Measurements from ENCODE around the gene SPNS2. TPM values are rescaled to one million over a fixed set of nuclear protein-coding genes. Genes with fewer than 3 reads are reported as not detected.

The SPNS2 gene
- total RNA-seq, 1 experiment from 2014 or later: 0.33 TPM

GRCh38 chr17:4480929-4481898 lies 17.5 kb upstream of the SPNS2 start:
- H3K4me2 ChIP-seq (ENCODE audit: insufficient read depth, insufficient read length, low read length): no peak overlapping the region
- H4K8ac ChIP-seq (replicated peaks; ENCODE audit: insufficient read length, low read depth, low read length): no peak overlapping the region
- H3K23me2 ChIP-seq (ENCODE audit: insufficient read length, low read depth, low read length, poor library complexity, severe bottlenecking): no peaks in the 10 kb centered on the region
- H3K18ac ChIP-seq (ENCODE audit: insufficient read length, low read depth, low read length): peak overlapping the region; percentile 33
- Mint-ChIP-seq H3K4me3 (no peak overlapping the region), H3K27me3 (ENCODE audit: low read depth) (peaks cover 4% of the 10 kb centered on the region; the same call in 1 of the 2 replicates), H3K27ac (peak overlapping the region in 2 of 3 experiments; percentile 79 to 92; a peak in 5 of 7 replicates), H3K9me3 (no peaks in the 10 kb centered on the region; a peak in 1 of 5 replicates), H3K36me3 (ENCODE audit: insufficient read depth in 1 of 3, low read depth in 3 of 3) (no peaks in the 10 kb centered on the region), H3K4me1 (peaks cover 16 to 26% of the 10 kb centered on the region in 2 experiments)
- H3K14ac ChIP-seq (ENCODE audit: insufficient read depth, low read length): no peak overlapping the region
- H3K9ac ChIP-seq (ENCODE audit: extremely low read depth, insufficient read length, low read length): no peak overlapping the region
- H2AFZ ChIP-seq (ENCODE audit: low read length): no peak overlapping the region
- no peaks in the 10 kb centered on the region for H3K9me3 ChIP-seq (ENCODE audit: control insufficient read depth, low read depth, low read length)
- H2BK12ac ChIP-seq (ENCODE audit: insufficient read length, low read depth, low read length): no peak overlapping the region
- no peak overlapping the region for H2BK20ac ChIP-seq (ENCODE audit: low read depth, low read length, poor library complexity, severe bottlenecking)
- WGBS (ENCODE audit: extremely low coverage, insufficient read length, low lambda C conversion rate): no CpG with 5 or more reads among the region's 14 CpGs
- H4K20me1 ChIP-seq (ENCODE audit: control insufficient read depth, insufficient read depth, insufficient read length): no peaks in the 10 kb centered on the region
- H3K79me1 ChIP-seq (ENCODE audit: insufficient read depth, low read depth, low read length, poor library complexity, severe bottlenecking): no peaks in the 10 kb centered on the region
- no peak overlapping the region for H3K23ac ChIP-seq (ENCODE audit: insufficient read length, low read depth, low read length)
- no peak overlapping the region for H4K5ac ChIP-seq (ENCODE audit: insufficient read length, low read depth, low read length)
- no peak overlapping the region for H3T11ph ChIP-seq (ENCODE audit: low read length)
- no peaks in the 10 kb centered on the region for H3K4me1 ChIP-seq (ENCODE audit: insufficient read depth, low read length)
- H3K27ac ChIP-seq (ENCODE audit: insufficient read length, low read depth, low read length): no peak overlapping the region
- no peak for TF ChIP-seq CTCF (conservative IDR thresholded peaks at IDR 0.05)
- no peaks in the 10 kb centered on the region for H3K79me2 ChIP-seq (ENCODE audit: insufficient read depth, low read length)
- no peak for DNase-seq
- no peak overlapping the region for H2BK5ac ChIP-seq (ENCODE audit: insufficient read length, low read length)
- no peak overlapping the region for H2BK15ac ChIP-seq (ENCODE audit: low read depth, low read length)
- no peak overlapping the region for H3K56ac ChIP-seq (ENCODE audit: insufficient read length, low read depth, low read length)
- H4K91ac ChIP-seq (ENCODE audit: insufficient read length, low read depth, low read length): no peak overlapping the region
- no peak overlapping the region for H2BK120ac ChIP-seq (ENCODE audit: low read depth, low read length, poor library complexity, severe bottlenecking)
- no peak overlapping the region for H2AK5ac ChIP-seq (ENCODE audit: insufficient read length, low read length)
- H3K27me3 ChIP-seq (ENCODE audit: insufficient read depth, low read length): no peaks in the 10 kb centered on the region
- H3K4ac ChIP-seq (ENCODE audit: low read depth, low read length): no peak overlapping the region
